ENCODE measurements around the gene CD200R1L. TPM values are rescaled to one million over a fixed set of nuclear protein-coding genes. Genes with fewer than 3 reads are reported as not detected.

CD200R1L gene
- total RNA-seq, 1 donor from 2014 or later, result not detected

DNA sequence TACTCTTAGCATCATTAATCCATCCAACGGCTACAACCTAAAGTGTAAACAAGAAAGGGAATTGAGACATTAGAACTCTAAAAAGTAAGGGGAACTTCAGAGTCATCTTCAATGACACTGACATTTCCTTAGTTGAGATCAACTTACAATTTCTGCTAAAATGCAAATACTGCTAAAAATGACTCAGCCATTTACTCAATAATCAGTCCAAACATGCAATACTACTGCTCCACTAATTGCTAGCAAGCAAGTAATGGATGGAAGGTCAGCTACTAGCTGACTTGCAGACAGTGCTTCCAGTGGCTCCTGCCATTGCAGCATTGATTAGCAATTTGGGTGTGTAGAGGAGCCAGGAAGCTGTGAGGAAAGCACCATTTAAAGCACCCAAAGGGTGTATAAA lies 28.4 kb downstream of the CD200R1L start:
- no peaks in the 10 kb centered on the region for H3K27me3 Mint-ChIP-seq
- no peak overlapping the region for H3K4me3 Mint-ChIP-seq
- TF ChIP-seq, protein P1, sequence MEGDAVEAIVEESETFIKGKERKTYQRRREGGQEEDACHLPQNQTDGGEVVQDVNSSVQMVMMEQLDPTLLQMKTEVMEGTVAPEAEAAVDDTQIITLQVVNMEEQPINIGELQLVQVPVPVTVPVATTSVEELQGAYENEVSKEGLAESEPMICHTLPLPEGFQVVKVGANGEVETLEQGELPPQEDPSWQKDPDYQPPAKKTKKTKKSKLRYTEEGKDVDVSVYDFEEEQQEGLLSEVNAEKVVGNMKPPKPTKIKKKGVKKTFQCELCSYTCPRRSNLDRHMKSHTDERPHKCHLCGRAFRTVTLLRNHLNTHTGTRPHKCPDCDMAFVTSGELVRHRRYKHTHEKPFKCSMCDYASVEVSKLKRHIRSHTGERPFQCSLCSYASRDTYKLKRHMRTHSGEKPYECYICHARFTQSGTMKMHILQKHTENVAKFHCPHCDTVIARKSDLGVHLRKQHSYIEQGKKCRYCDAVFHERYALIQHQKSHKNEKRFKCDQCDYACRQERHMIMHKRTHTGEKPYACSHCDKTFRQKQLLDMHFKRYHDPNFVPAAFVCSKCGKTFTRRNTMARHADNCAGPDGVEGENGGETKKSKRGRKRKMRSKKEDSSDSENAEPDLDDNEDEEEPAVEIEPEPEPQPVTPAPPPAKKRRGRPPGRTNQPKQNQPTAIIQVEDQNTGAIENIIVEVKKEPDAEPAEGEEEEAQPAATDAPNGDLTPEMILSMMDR (conservative IDR thresholded peaks at IDR 0.05), result no peak
- H3K27ac Mint-ChIP-seq, result no peak overlapping the region
- H3K4me1 Mint-ChIP-seq (ENCODE audit: unreplicated experiment), result peaks cover 26% of the 10 kb centered on the region
- H3K36me3 Mint-ChIP-seq, result no peaks in the 10 kb centered on the region
- peaks cover 9% of the 10 kb centered on the region for H3K9me3 Mint-ChIP-seq
- DNase-seq (ENCODE audit: extremely low spot score, unreplicated experiment), result no peak

DNA sequence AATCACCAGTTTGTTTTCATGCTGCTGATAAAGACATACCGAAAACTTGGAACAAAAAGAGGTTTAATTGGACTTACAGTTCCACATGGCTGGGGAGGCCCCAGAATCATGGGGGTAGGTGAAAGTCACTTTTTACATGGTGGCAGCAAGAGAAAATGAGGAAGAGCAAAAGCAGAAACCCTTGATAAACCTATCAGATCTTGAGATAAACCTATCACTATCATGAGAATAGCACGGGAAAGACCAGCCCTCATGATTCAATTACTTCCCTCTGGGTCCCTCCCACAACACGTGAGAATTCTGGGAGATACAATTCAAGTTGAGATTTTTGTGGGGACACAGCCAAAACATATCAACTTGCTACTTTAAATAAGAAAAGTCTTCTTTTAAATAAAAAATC lies 28.9 kb downstream of the CD200R1L start:
- H3K27me3 Mint-ChIP-seq, result no peaks in the 10 kb centered on the region
- H3K36me3 Mint-ChIP-seq, result no peaks in the 10 kb centered on the region
- no peak overlapping the region for H3K27ac Mint-ChIP-seq
- H3K4me3 Mint-ChIP-seq, result no peak overlapping the region
- H3K9me3 Mint-ChIP-seq, result peaks cover 12% of the 10 kb centered on the region
- TF ChIP-seq, protein P1 (conservative IDR thresholded peaks at IDR 0.05), result no peak
- H3K4me1 Mint-ChIP-seq (ENCODE audit: unreplicated experiment), result peaks cover 28% of the 10 kb centered on the region
- DNase-seq (ENCODE audit: extremely low spot score, unreplicated experiment), result no peak

GRCh38 chr3:112817271-112817670 lies 29.4 kb downstream of the CD200R1L start:
- H3K4me1 Mint-ChIP-seq (ENCODE audit: unreplicated experiment), result peaks cover 27% of the 10 kb centered on the region

DNA sequence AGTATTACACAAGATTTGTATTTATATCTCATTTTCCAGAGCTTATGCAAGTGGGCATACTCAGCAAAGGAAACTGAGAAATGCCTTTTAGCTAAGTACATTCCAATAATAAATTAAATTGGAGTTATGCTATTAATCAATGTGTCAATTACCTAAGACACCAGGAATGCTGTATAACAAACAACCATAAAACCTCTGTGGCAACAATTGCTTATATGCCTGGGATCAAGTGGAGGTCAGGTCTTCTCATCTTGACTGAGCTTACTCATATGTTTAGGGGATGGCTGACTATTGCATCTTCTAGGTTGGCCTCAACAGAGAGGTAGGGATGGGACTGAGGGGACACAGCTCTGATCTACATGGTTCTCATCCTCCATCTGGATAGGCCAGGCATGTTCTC lies 30.7 kb downstream of the CD200R1L start:
- Mint-ChIP-seq H3K36me3 (no peaks in the 10 kb centered on the region), H3K27me3 (no peaks in the 10 kb centered on the region), H3K9me3 (peaks cover 13% of the 10 kb centered on the region), H3K27ac (no peak overlapping the region), H3K4me1 (ENCODE audit: unreplicated experiment) (peaks cover 25% of the 10 kb centered on the region), H3K4me3 (no peak overlapping the region)
- TF ChIP-seq, protein P1 (conservative IDR thresholded peaks at IDR 0.05), result no peak
- DNase-seq (ENCODE audit: extremely low spot score, unreplicated experiment), result no peak

More at GRCh38 chr3:112817271-112817670, 29.4 kb downstream of the CD200R1L start:
- TF ChIP-seq, protein P1 (conservative IDR thresholded peaks at IDR 0.05), result no peak
- no peaks in the 10 kb centered on the region for H3K27me3 Mint-ChIP-seq
- H3K36me3 Mint-ChIP-seq, result no peaks in the 10 kb centered on the region
- H3K27ac Mint-ChIP-seq, result no peak overlapping the region
- peaks cover 12% of the 10 kb centered on the region for H3K9me3 Mint-ChIP-seq
- no peak for DNase-seq (ENCODE audit: extremely low spot score, unreplicated experiment)
- no peak overlapping the region for H3K4me3 Mint-ChIP-seq

DNA sequence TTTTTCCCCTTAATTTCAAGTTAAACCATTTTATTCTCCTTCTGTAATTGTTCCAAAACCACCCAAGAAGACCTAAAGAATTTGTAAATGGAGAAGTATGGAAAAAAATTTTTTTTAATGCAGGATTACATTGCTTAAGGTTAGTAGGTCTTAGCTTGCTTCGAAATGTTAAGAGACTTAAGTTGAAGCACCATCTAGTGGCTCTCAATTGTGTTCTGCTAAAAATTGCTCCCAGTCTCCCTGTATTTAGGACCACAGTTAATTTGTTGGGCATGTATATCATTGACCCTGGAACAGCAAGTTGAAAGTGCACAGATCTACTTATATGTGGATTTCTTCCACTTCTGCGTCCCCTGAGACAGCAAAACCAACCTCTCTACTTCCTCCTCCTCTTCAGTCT lies 32.4 kb downstream of the CD200R1L start:
- Mint-ChIP-seq H3K27me3 (no peaks in the 10 kb centered on the region), H3K36me3 (no peaks in the 10 kb centered on the region), H3K4me1 (ENCODE audit: unreplicated experiment) (peaks cover 31% of the 10 kb centered on the region), H3K4me3 (no peak overlapping the region), H3K9me3 (peaks cover 13% of the 10 kb centered on the region), H3K27ac (no peak overlapping the region)
- TF ChIP-seq, protein P1 (conservative IDR thresholded peaks at IDR 0.05), result peak; percentile 47
- no peak for DNase-seq (ENCODE audit: extremely low spot score, unreplicated experiment)

DNA sequence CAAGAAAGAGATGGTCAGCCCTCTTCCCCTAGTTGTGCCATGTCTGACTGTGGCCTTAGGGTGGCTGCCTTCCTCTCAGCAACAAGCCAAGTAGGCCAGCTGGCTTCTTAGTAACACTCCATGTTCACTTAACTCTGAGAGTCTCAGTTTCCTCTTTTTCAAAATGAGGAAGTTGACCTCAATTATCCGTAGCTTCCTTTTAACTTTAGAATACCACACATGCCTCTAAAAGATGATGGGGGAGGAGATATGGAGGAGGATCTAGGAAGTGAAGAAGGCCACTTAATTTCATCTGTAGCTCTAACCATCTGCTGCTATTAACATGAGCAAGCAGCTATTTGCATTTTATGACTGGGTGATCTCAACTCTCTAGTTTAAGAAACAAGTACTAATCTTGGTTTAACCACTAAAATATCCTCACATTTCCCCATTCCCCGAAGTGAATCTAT lies 32.9 kb downstream of the CD200R1L start:
- no peak overlapping the region for H3K27ac Mint-ChIP-seq
- TF ChIP-seq, protein P1 (conservative IDR thresholded peaks at IDR 0.05), result no peak
- H3K4me3 Mint-ChIP-seq, result no peak overlapping the region
- H3K27me3 Mint-ChIP-seq, result no peaks in the 10 kb centered on the region
- H3K36me3 Mint-ChIP-seq, result no peaks in the 10 kb centered on the region
- H3K4me1 Mint-ChIP-seq (ENCODE audit: unreplicated experiment), result peaks cover 31% of the 10 kb centered on the region
- peaks cover 13% of the 10 kb centered on the region for H3K9me3 Mint-ChIP-seq
- no peak for DNase-seq (ENCODE audit: extremely low spot score, unreplicated experiment)
